ENCODE measurements around the gene GSTM4. TPM values are rescaled to one million over a fixed set of nuclear protein-coding genes. Genes with fewer than 3 reads are reported as not detected.
"Not testable (repeated sequence)": the region's sequence is repeated elsewhere in the genome, so short reads cannot be mapped to it uniquely, and the experiment has no call there.

GSTM4 gene
- polyA plus RNA-seq, 1 experiment: 28.5 TPM

- TF ChIP-seq, protein P1, sequence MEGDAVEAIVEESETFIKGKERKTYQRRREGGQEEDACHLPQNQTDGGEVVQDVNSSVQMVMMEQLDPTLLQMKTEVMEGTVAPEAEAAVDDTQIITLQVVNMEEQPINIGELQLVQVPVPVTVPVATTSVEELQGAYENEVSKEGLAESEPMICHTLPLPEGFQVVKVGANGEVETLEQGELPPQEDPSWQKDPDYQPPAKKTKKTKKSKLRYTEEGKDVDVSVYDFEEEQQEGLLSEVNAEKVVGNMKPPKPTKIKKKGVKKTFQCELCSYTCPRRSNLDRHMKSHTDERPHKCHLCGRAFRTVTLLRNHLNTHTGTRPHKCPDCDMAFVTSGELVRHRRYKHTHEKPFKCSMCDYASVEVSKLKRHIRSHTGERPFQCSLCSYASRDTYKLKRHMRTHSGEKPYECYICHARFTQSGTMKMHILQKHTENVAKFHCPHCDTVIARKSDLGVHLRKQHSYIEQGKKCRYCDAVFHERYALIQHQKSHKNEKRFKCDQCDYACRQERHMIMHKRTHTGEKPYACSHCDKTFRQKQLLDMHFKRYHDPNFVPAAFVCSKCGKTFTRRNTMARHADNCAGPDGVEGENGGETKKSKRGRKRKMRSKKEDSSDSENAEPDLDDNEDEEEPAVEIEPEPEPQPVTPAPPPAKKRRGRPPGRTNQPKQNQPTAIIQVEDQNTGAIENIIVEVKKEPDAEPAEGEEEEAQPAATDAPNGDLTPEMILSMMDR (IDR thresholded peaks at IDR 0.05; ENCODE audit: insufficient read depth, low read depth, low read length): no peak
- no peak for DNase-seq (ENCODE audit: low read depth)
Observed at GRCh38 chr1:109704173-109704572, 48.3 kb downstream of the GSTM4 start.

DNA sequence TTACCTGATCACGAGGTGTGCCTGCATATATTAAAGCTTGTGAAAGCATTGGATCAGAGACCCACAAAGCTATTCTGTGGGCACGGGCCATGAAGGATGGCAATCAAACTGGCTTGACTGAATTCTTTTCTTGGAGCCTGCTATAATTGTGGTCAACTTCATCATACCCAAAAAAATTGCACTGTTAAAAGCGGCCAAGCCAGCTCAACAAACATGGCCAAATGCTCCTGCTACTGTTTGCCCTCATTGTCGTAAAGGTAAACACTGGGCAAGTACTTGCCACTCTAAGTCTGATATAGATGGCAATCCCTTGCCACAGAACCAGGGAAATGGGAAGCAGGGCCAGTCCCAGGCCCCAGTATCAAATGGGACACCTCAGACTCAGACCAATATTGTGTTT lies 49.5 kb downstream of the GSTM4 start:
- no peak overlapping the region for H3K4me3 ChIP-seq (ENCODE audit: low read depth, low read length)
- no peaks in the 10 kb centered on the region for H3K27me3 ChIP-seq (ENCODE audit: control insufficient read depth, insufficient read depth, low read length)
- TF ChIP-seq, protein P1 (IDR thresholded peaks at IDR 0.05; ENCODE audit: insufficient read depth, low read depth, low read length): no peak
- no peak for DNase-seq (ENCODE audit: low read depth)
- ChIA-PET POLR2A (no interaction called here), CTCF (no interaction called here)
- H3K36me3 ChIP-seq (ENCODE audit: control insufficient read depth, insufficient read depth, low read length): no peaks in the 10 kb centered on the region

More at GRCh38 chr1:109704173-109704572, 48.3 kb downstream of the GSTM4 start:
- Histone ChIP-seq H3K4me3 (ENCODE audit: low read depth, low read length) (no peak overlapping the region), H3K27me3 (ENCODE audit: control insufficient read depth, insufficient read depth, low read length) (no peaks in the 10 kb centered on the region), H3K36me3 (ENCODE audit: control insufficient read depth, insufficient read depth, low read length) (no peaks in the 10 kb centered on the region)
- CTCF ChIA-PET: interaction anchor here (0.8 kb wide), 1 partner anchor 12 kb away, joined by 3 read pairs; no protein-coding TSS in a partner anchor
- POLR2A ChIA-PET: no interaction called here

- CTCF ChIA-PET: interaction anchor here (1.9 kb wide), 1 partner anchor 8 kb away, joined by 5 read pairs; no protein-coding TSS in a partner anchor
- H3K27me3 ChIP-seq (ENCODE audit: control insufficient read depth, insufficient read depth, low read length); H3K36me3 ChIP-seq (ENCODE audit: control insufficient read depth, insufficient read depth, low read length); DNase-seq (ENCODE audit: low read depth); POLR2A ChIA-PET; H3K4me3 ChIP-seq (ENCODE audit: low read depth, low read length): not testable (repeated sequence)
Observed at GRCh38 chr1:109708949-109709348, 53.0 kb downstream of the GSTM4 start.

DNA sequence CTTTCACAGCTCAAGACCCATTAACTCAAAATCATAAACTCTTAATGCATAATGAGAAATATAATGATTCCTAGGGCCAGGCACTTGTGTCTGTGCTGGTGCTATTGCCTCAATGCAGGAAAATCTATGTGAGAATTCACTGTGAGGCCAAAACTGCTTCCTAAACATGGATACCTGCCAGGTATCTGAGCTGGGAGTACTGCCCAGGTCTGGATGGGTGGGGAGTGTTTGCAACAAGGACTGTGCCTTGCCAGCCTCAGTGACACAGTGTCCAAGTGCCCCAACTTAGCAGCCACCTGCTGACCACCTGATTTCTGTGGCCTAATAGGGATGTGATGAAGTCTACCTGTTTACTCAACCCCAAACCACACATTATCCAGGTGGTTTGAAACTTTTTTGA lies 53.9 kb downstream of the GSTM4 start:
- H3K36me3 ChIP-seq (ENCODE audit: control insufficient read depth, insufficient read depth, low read length); POLR2A ChIA-PET; H3K27me3 ChIP-seq (ENCODE audit: control insufficient read depth, insufficient read depth, low read length); H3K4me3 ChIP-seq (ENCODE audit: low read depth, low read length); DNase-seq (ENCODE audit: low read depth): not testable (repeated sequence)
- CTCF ChIA-PET: interaction anchor here (1.9 kb wide), 1 partner anchor 8 kb away, joined by 5 read pairs; no protein-coding TSS in a partner anchor

Other genes with a start within 250 kb of the GSTM4 start
- gene PSMA5, start 229.7 kb upstream of the GSTM4 start, polyA plus RNA-seq (2011; rRNA removed): 151 and 226 TPM in 2 replicates
- gene SYPL2, start 189.6 kb upstream of the GSTM4 start, polyA plus RNA-seq (2011; rRNA removed): 58.8 and 73.1 TPM in 2 replicates
- 5.7 and 8.7 TPM in 2 replicates for gene ATXN7L2, start 172.2 kb upstream of the GSTM4 start, polyA plus RNA-seq (2011; rRNA removed)
- gene CYB561D1, start 162.0 kb upstream of the GSTM4 start, polyA plus RNA-seq (2011; rRNA removed): 8.2 and 10.8 TPM in 2 replicates
- gene AMIGO1, start 146.4 kb upstream of the GSTM4 start, polyA plus RNA-seq (2011; rRNA removed): 2.9 and 3.4 TPM in 2 replicates
- gene GPR61, start 116.2 kb upstream of the GSTM4 start, polyA plus RNA-seq (2011; rRNA removed): not detected in 2 replicates
- gene GNAI3, start 107.5 kb upstream of the GSTM4 start, polyA plus RNA-seq (2011; rRNA removed): 4.7 and 9.6 TPM in 2 replicates
- 0.09 and 0.15 TPM in 2 replicates for gene GNAT2, start 36.5 kb upstream of the GSTM4 start, polyA plus RNA-seq (2011; rRNA removed)
- gene AMPD2, start 36.3 kb upstream of the GSTM4 start, polyA plus RNA-seq (2011; rRNA removed): 43.1 and 86.9 TPM in 2 replicates
- 49.0 and 62.3 TPM in 2 replicates for gene GSTM2, start 12.0 kb downstream of the GSTM4 start, polyA plus RNA-seq (2011; rRNA removed)
- 0.47 and 1.0 TPM in 2 replicates for gene GSTM1, start 31.7 kb downstream of the GSTM4 start, polyA plus RNA-seq (2011; rRNA removed)
- gene GSTM5, start 56.2 kb downstream of the GSTM4 start, polyA plus RNA-seq (2011; rRNA removed): 1.5 and 2.2 TPM in 2 replicates
- 113 and 172 TPM in 2 replicates for gene GSTM3, start 84.9 kb downstream of the GSTM4 start, polyA plus RNA-seq (2011; rRNA removed)
- gene EPS8L3, start 107.8 kb downstream of the GSTM4 start, polyA plus RNA-seq (2011; rRNA removed): not detected in 2 replicates